ENCODE data around the gene TYK2.
A peak's percentile ranks its signal among the peaks of the same experiment; 100 is the strongest.

The TYK2 gene

GRCh38 chr19:10421240-10422045, 41.1 kb upstream of the TYK2 start:
- no peak for TF ChIP-seq CTCF (IDR thresholded peaks at IDR 0.05; ENCODE audit: borderline replicate concordance, insufficient read depth, low read depth, low read length)
- peak overlapping the region; percentile 83 for H3K4me3 ChIP-seq (ENCODE audit: low read depth, low read length)

GRCh38 chr19:10420444-10421239, 40.3 kb upstream of the TYK2 start, which contains the start of gene PDE4A:
TSS of gene PDE4A (plus strand) at chr19:10420538. CDS start at chr19:10420765, 227 bp downstream.
- peak; percentile 80 for TF ChIP-seq CTCF (IDR thresholded peaks at IDR 0.05; ENCODE audit: borderline replicate concordance, insufficient read depth, low read depth, low read length)
- peak within 1 kb of the TSS; percentile 83 for H3K4me3 ChIP-seq (ENCODE audit: low read depth, low read length)

- TF ChIP-seq CTCF (IDR thresholded peaks at IDR 0.05; ENCODE audit: borderline replicate concordance, insufficient read depth, low read depth, low read length), result no peak
- peak overlapping the region; percentile 83 for H3K4me3 ChIP-seq (ENCODE audit: low read depth, low read length)
Measured at GRCh38 chr19:10419646-10420443, 39.5 kb upstream of the TYK2 start.

GRCh38 chr19:10419200-10419645, 38.9 kb upstream of the TYK2 start:
- TF ChIP-seq CTCF (IDR thresholded peaks at IDR 0.05; ENCODE audit: borderline replicate concordance, insufficient read depth, low read depth, low read length), result no peak
- peak overlapping the region; percentile 83 for H3K4me3 ChIP-seq (ENCODE audit: low read depth, low read length)

GRCh38 chr19:10418485-10419199, 38.3 kb upstream of the TYK2 start:
- TF ChIP-seq CTCF (IDR thresholded peaks at IDR 0.05; ENCODE audit: borderline replicate concordance, insufficient read depth, low read depth, low read length), result 0 out of 2 replicates have a peak, but pooled peaks have one; percentile 16
- H3K4me3 ChIP-seq (ENCODE audit: low read depth, low read length), result peak overlapping the region; percentile 83

- H3K4me3 ChIP-seq (ENCODE audit: low read depth, low read length), result peak overlapping the region; percentile 83
- TF ChIP-seq CTCF (IDR thresholded peaks at IDR 0.05; ENCODE audit: borderline replicate concordance, insufficient read depth, low read depth, low read length), result no peak
Measured at GRCh38 chr19:10418235-10418484, 37.8 kb upstream of the TYK2 start.

All from GM12875 (cell line).